OCI-LY3 (cell line): ENCODE results near the gene RASIP1.

Experiments
- EZH2phosphoT487 ChIP-seq: fragments of 200-600 bp; shearing (Covaris generic); IDR thresholded peaks from 2 replicates; pipeline ENCODE4 v1.6.1; 2018; ENCODE audit warnings: antibody characterized with exemption, mixed run types, low read depth
- TF ChIP-seq, protein P1 (sequence below): fragments of 200-600, 300-600 bp; sonication (generic); IDR thresholded peaks from 2 replicates; pipeline ENCODE4 v1.5.1; 2014; ENCODE audit warnings: antibody characterized with exemption, low read length, low read depth

- TF ChIP-seq, protein P1, sequence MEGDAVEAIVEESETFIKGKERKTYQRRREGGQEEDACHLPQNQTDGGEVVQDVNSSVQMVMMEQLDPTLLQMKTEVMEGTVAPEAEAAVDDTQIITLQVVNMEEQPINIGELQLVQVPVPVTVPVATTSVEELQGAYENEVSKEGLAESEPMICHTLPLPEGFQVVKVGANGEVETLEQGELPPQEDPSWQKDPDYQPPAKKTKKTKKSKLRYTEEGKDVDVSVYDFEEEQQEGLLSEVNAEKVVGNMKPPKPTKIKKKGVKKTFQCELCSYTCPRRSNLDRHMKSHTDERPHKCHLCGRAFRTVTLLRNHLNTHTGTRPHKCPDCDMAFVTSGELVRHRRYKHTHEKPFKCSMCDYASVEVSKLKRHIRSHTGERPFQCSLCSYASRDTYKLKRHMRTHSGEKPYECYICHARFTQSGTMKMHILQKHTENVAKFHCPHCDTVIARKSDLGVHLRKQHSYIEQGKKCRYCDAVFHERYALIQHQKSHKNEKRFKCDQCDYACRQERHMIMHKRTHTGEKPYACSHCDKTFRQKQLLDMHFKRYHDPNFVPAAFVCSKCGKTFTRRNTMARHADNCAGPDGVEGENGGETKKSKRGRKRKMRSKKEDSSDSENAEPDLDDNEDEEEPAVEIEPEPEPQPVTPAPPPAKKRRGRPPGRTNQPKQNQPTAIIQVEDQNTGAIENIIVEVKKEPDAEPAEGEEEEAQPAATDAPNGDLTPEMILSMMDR: no peak
- TF ChIP-seq EZH2phosphoT487: no peak
These were observed 63.9 kb downstream of the RASIP1 start for GRCh38 chr19:48676487-48676886.
